Spleen (tissue), 11 donors: ENCODE results near the gene TRMT44. TPM values are rescaled to one million over a fixed set of nuclear protein-coding genes. Genes with fewer than 3 reads are reported as not detected.

ENCODE experiments used
- DNase-seq: peaks from one replicate; pipeline ENCODE4 v3.0.0-alpha.2; 2020
- H3K27ac ChIP-seq, 8 donors: fragments of 200-600 bp; sonication (generic) in 7 of 8; 1 replicate in 4 of 8; 2 replicates in 4 of 8; pipeline versions ENCODE4 v1.5.0 to v1.8.0; 2016 to 2021; ENCODE audit warnings: inconsistent platforms in 4 of 8, mild to moderate bottlenecking in 4 of 8, moderate library complexity in 1 of 8
- H3K27me3 ChIP-seq, 7 donors: fragments of 200-600 bp; sonication (generic) in 6 of 7; replicated peaks in 1 of 7; 1 replicate in 4 of 7; 2 replicates in 3 of 7; pipeline versions ENCODE4 v1.5.0 to v1.8.0; 2016 to 2021; ENCODE audit warnings: inconsistent platforms in 3 of 7, mild to moderate bottlenecking in 1 of 7
- H3K36me3 ChIP-seq, 6 donors: fragments of 200-600 bp; sonication (generic) in 5 of 6; 1 replicate in 4 of 6; 2 replicates in 2 of 6; pipeline versions ENCODE4 v1.5.0 to v1.8.0; 2016 to 2021; ENCODE audit warnings: inconsistent platforms in 2 of 6
- H3K4me1 ChIP-seq, 6 donors: fragments of 200-600 bp; sonication (generic) in 5 of 6; 1 replicate in 3 of 6; 2 replicates in 3 of 6; pipeline versions ENCODE4 v1.5.0 to v1.8.0; 2016 to 2021; ENCODE audit warnings: inconsistent platforms in 3 of 6
- H3K4me3 ChIP-seq, 8 donors: fragments of 200-600 bp; sonication (generic) in 7 of 8; 1 replicate in 4 of 8; 2 replicates in 4 of 8; pipeline versions ENCODE4 v1.5.0 to v1.8.0; 2016 to 2021; ENCODE audit warnings: inconsistent platforms in 4 of 8, mild to moderate bottlenecking in 4 of 8, moderate library complexity in 2 of 8
- H3K9me3 ChIP-seq, 8 donors: fragments of 200-600 bp; sonication (generic) in 7 of 8; 1 replicate in 4 of 8; 2 replicates in 4 of 8; pipeline versions ENCODE4 v1.5.0 to v1.8.0; 2016 to 2021; ENCODE audit warnings: inconsistent platforms in 4 of 8
- CTCF ChIP-seq, 11 experiments: fragments of 200-600 bp in 7 of 11; fragments of 450-650 bp in 4 of 11; sonication (generic) in 4 of 11; IDR thresholded peaks in 8 of 11; conservative IDR thresholded peaks in 3 of 11; 1 replicate in 7 of 11; 2 replicates in 4 of 11; pipeline versions ENCODE4 v1.4.0 to v1.8.0; 2016 to 2021; ENCODE audit warnings: antibody characterized with exemption in 11 of 11, inconsistent platforms in 4 of 11, mild to moderate bottlenecking in 1 of 11
- POLR2A ChIP-seq, 3 donors: fragments of 450-650 bp; IDR thresholded peaks; one replicate each; pipeline ENCODE4 v1.5.1; 2017; ENCODE audit warnings: antibody characterized with exemption in 3 of 3, mild to moderate bottlenecking in 1 of 3
- POLR2AphosphoS5 ChIP-seq, 3 donors: sonication (generic); formaldehyde crosslinking; IDR thresholded peaks; one replicate each; pipeline ENCODE4 v1.5.1; 2017; ENCODE audit warnings: antibody characterized with exemption in 3 of 3
- WGBS, 5 donors: extraction: QIAGEN DNeasy Blood & Tissue Kit in 3 of 5; methylation state at CpG; one replicate each; pipeline versions ENCODE4 v1.1.5 to v1.1.7; 2013 to 2018; 5-methylcytosine and 5-hydroxymethylcytosine counted together
- intact Hi-C: fragments of 100-400 bp; cut with DNase I; formaldehyde crosslinking; loops from one replicate; pipeline ENCODE4 v1.15.0; 2023; ENCODE audit warnings: low total_unique reads
- polyA plus RNA-seq, 3 donors: library from polyadenylated mRNA; stranded (reverse); fragments of 200-250 nt; gene quantifications; one replicate each; pipeline ENCODE4 v1.2.1, GENCODE V29; 2013
- total RNA-seq, 7 donors: library from RNA; depleted of rRNA in 3 of 7; stranded (reverse); fragments of >200 nt in 3 of 7; fragmentation: NEBNext Ultra II Directional in 4 of 7; extraction: Animal tissue kit (Norgen Biotek cat#: 25700) in 4 of 7; gene quantifications; one replicate each; pipeline versions ENCODE4 v1.1.0 to v1.2.1, GENCODE V29; 2016 to 2021
- donor health status: healthy with polysubstance abuse.
- donor health status: DM: no; HTN: no; CAD: no; lungs with moderate emphysema.
- donor health status: DM: no; HTN: no; CAD: no.
- donor health status: Bipolar disorder and iron deficiency.
- donor health status: healthy.
- donor health status: DM: no; HTN: no; CAD: no.
- donor health status: DM: yes; HTN: yes; CAD: no.

TRMT44 gene
- total and polyA plus RNA-seq, 10 donors = 5.7 to 28.3 (median 21.6) TPM

DNA sequence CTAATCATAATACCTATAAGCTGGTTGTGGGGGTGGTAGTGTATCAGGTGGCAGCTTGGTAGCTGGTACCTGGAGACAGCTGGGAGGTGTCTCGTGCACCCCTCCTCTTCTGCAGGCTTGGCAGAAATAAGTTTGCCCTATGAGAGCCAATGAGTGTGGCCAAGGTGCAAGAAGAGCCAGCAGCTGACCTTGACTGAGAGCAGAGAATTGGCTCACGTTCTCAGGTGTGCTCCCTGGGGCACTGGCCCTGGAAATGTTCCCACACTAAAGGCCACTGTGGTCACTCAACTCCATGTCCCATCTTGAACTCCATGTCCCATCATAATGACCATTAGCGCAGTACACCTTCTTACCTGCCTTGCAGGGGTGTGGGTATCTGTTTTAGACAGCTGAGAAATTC lies 13.4 kb downstream of the TRMT44 start:
- Histone ChIP-seq H3K36me3 (peaks cover 5 to 100% (median 86%) of the 10 kb centered on the region in 6 donors), H3K4me1 (no peaks in the 10 kb centered on the region), H3K27me3 (no peaks in the 10 kb centered on the region), H3K9me3 (no peaks in the 10 kb centered on the region), H3K27ac (no peak overlapping the region), H3K4me3 (no peak overlapping the region)
- TF ChIP-seq POLR2AphosphoS5 (IDR thresholded peaks at IDR 0.05) = no peak
- TF ChIP-seq POLR2A (IDR thresholded peaks at IDR 0.05) = no peak
- TF ChIP-seq CTCF (IDR thresholded peaks at IDR 0.05 in 8 of 11, conservative IDR thresholded peaks at IDR 0.05 in 3 of 11) = no peak
- DNase-seq = no peak
- 87 to 97% (median 95%) methylated on average over 3 of the region's 3 CpGs for WGBS, 5 donors
- intact Hi-C loops = no loop called here

- Histone ChIP-seq H3K9me3 (no peaks in the 10 kb centered on the region), H3K36me3 (peaks cover 5 to 100% (median 78%) of the 10 kb centered on the region in 6 donors), H3K27ac (no peak overlapping the region), H3K27me3 (no peaks in the 10 kb centered on the region), H3K4me3 (no peak overlapping the region), H3K4me1 (no peaks in the 10 kb centered on the region)
- no peak for DNase-seq
- intact Hi-C loops = no loop called here
- 85 to 89% (median 87%) methylated on average over 9 of the region's 9 CpGs for WGBS, 5 donors
- TF ChIP-seq CTCF (IDR thresholded peaks at IDR 0.05 in 8 of 11, conservative IDR thresholded peaks at IDR 0.05 in 3 of 11) = no peak
- TF ChIP-seq POLR2AphosphoS5 (IDR thresholded peaks at IDR 0.05) = no peak
- TF ChIP-seq POLR2A (IDR thresholded peaks at IDR 0.05) = no peak
These were observed 17.2 kb downstream of the TRMT44 start for GRCh38 chr4:8457646-8458252.

DNA sequence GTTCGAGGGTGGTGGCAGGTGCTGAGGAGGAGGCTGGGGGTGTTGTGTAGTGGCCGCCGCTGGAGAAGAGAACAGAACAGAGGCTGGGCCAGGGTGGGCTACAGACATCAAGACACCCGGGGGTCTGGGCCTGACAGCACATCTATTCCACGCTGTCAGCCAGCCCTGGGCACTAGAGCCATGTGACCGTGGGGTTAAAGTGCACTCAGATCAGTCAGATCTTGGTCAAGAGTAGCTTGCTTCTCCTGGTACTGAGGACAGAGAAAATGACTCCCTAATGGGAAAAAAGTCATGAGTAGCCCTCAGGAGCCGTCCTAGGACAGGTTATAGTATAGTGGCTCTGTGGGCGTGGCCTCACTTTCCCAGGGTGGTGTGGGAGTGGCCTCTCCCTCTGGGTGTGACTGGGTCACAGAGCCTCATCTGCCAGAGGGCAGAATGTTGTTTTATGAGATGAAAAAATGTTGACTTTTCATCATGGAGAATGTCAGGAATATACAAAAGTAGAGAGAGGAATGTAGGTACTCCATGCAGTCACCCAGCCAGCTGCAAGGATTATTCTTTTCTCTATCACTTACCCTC lies 19.4 kb downstream of the TRMT44 start:
- WGBS, 5 donors = 86 to 97% (median 94%) methylated on average over 7 to 8 of the region's 8 CpGs
- intact Hi-C loops = no loop called here
- H3K27ac ChIP-seq = no peak overlapping the region
- no peaks in the 10 kb centered on the region for H3K9me3 ChIP-seq
- no peaks in the 10 kb centered on the region for H3K27me3 ChIP-seq
- H3K4me1 ChIP-seq = no peaks in the 10 kb centered on the region
- no peak overlapping the region for H3K4me3 ChIP-seq
- peaks cover 1 to 100% (median 70%) of the 10 kb centered on the region in 6 donors for H3K36me3 ChIP-seq
- DNase-seq = no peak
- TF ChIP-seq CTCF (IDR thresholded peaks at IDR 0.05 in 8 of 11, conservative IDR thresholded peaks at IDR 0.05 in 3 of 11) (no peak), POLR2AphosphoS5 (IDR thresholded peaks at IDR 0.05) (no peak), POLR2A (IDR thresholded peaks at IDR 0.05) (no peak)

- TF ChIP-seq POLR2AphosphoS5 (IDR thresholded peaks at IDR 0.05) (no peak), POLR2A (IDR thresholded peaks at IDR 0.05) (no peak), CTCF (IDR thresholded peaks at IDR 0.05 in 8 of 11, conservative IDR thresholded peaks at IDR 0.05 in 3 of 11) (no peak)
- H3K4me3 ChIP-seq = no peak overlapping the region
- H3K27ac ChIP-seq = no peak overlapping the region
- H3K27me3 ChIP-seq = no peaks in the 10 kb centered on the region
- no peak for DNase-seq
- WGBS, 5 donors = 96 to 99% (median 98%) methylated on average over 6 of the region's 6 CpGs
- no peaks in the 10 kb centered on the region for H3K9me3 ChIP-seq
- no peaks in the 10 kb centered on the region for H3K4me1 ChIP-seq
- H3K36me3 ChIP-seq = peaks cover 0 to 100% (median 70%) of the 10 kb centered on the region in 6 donors
- intact Hi-C loops = no loop called here
These were observed 20.5 kb downstream of the TRMT44 start for GRCh38 chr4:8461086-8461485.
